GM12872 (cell line): ENCODE results near the gene TMEM221.

Source experiments
- TF ChIP-seq, protein P1 (sequence below): IDR thresholded peaks from 3 replicates; pipeline ENCODE4 v1.5.1; 2011; ENCODE audit warnings: low read depth, mild to moderate bottlenecking, low read length, moderate library complexity; ENCODE audit not compliant: insufficient read depth

Gene TMEM221

GRCh38 chr19:17447704-17448130 lies 751 bp downstream of the TMEM221 start:
- TF ChIP-seq, protein P1, sequence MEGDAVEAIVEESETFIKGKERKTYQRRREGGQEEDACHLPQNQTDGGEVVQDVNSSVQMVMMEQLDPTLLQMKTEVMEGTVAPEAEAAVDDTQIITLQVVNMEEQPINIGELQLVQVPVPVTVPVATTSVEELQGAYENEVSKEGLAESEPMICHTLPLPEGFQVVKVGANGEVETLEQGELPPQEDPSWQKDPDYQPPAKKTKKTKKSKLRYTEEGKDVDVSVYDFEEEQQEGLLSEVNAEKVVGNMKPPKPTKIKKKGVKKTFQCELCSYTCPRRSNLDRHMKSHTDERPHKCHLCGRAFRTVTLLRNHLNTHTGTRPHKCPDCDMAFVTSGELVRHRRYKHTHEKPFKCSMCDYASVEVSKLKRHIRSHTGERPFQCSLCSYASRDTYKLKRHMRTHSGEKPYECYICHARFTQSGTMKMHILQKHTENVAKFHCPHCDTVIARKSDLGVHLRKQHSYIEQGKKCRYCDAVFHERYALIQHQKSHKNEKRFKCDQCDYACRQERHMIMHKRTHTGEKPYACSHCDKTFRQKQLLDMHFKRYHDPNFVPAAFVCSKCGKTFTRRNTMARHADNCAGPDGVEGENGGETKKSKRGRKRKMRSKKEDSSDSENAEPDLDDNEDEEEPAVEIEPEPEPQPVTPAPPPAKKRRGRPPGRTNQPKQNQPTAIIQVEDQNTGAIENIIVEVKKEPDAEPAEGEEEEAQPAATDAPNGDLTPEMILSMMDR = no peak

- TF ChIP-seq, protein P1 = no peak
Observed at GRCh38 chr19:17445526-17446165, 2.8 kb downstream of the TMEM221 start.

DNA sequence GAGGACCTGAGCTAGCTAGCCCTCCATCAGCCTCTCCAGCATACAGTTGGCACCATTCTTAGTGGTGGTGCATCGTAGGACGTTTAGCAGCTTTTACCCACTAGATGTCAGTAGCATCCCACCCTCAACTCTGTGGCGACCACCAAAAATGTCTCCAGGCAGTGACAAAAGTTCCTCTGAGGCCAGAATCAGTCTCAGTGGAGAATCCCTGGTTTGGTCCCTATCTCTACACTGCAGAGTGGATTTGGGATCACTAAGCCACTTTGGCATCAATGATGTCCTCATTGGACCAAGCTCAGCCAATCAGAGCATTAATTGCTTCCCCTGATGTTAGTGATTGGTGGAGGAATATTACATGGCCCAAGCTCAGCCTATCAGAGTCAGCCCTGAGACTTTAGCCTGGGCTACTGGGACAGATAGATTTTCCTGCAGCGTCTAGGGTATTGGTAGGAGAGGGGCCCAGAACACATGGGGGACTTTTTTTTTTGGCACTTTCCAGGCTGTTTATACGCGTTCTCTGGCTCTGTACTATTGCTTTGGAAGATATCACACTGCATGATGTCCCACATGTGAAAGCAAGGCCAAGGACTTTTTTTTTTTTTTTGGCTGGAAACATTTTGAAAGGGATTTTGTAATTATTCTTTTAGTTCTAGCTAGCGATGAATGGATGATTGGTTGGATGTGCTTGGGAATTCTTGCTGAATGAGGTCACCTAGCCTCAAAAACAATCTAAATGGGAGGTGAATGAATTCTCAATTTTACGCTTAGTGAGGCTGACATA lies 7.0 kb downstream of the TMEM221 start:
- TF ChIP-seq, protein P1 = peak; percentile 66

DNA sequence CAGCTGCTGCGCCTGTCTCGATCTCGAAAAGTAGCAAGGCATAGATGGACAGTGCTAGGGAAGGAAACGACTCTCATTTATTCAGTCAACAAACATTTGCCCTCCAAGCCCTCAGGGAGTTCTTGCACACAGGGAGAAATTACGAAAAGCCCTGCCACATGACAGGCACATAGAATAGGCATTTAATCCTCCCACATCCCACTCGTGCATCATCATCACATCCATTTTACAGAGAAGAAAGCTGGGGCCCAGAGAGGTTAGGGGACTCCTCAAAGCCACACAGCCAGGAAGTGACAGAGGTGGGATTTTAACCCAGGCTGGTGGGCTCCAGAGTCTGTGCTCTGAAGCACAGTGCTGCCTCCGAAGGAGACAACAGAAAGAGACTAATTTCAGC lies 11.6 kb downstream of the TMEM221 start:
- TF ChIP-seq, protein P1 = no peak

DNA sequence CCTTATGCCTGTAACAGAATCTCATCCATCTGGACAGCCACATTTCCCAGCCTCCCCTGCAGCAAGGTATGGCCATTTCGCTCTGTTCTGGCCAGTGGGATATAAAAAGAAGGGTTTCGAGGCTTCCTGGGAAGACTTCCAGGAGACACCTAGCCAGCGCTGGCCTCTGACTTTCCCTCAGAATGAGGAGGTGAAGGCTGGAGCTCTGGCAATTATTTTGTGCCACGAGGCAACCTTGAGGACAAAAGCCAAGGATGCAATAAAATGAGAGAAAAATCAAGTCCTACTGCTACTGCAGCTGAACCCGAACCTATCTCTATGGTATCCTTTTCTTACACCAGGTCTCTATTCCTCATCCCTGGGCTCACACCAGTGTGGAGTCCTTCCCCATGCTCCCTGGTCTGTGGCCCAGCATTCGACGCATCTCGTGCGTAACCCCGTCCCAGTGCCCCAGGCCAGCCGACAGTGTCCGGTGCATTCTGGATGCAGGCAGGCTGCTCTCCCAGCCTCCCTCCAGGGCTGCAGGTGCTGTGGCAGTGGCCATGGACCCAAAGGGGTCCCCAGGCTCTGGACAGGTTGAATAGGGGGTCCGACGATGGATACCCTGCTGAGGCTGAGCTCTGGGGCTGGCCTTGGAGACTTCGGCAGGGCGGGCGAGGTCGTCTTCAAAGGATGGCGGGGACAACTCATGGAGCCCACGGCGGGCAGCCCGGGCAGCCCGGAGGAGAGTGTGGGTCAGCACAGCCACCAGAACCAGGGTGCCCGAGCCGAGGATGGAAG lies 12.2 kb downstream of the TMEM221 start:
- TF ChIP-seq, protein P1 = no peak

GRCh38 chr19:17435218-17435617 lies 13.2 kb downstream of the TMEM221 start:
- TF ChIP-seq, protein P1 = no peak

DNA sequence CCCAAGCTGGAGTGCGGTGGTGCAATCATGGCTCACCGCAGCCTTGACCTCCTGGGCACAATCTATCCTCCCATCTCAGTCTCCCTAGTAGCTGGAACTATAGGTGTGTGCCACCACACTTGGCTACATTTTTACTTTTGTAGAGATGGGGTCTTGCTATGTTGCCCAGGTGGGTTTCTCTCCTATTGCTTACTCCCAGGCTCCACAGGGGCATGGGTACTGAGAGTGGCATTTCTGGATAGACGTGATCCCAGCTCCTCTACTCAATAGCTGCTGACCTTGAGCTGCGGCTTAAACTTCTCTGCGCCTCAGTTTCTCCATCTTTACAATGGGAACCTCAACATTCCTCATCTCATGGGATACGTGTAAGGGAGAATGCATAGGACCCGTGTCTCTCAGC lies 17.1 kb downstream of the TMEM221 start:
- TF ChIP-seq, protein P1 = no peak
